Neuronal stem cell (in vitro differentiated cells): ENCODE results near the gene TCIRG1.
A peak's percentile ranks its signal among the peaks of the same experiment; 100 is the strongest.

Experiments used
- DNase-seq: peaks from one replicate; pipeline ENCODE4 v3.0.0-alpha.2; 2013; ENCODE audit warnings: low spot score
- H2AFZ ChIP-seq: one replicate; pipeline ENCODE4 v1.6.1; 2013; ENCODE audit warnings: mild to moderate bottlenecking, low read length, inconsistent platforms
- H2AK5ac ChIP-seq: 2 replicates; pipeline ENCODE4 v1.6.1; 2013; ENCODE audit warnings: low read depth, mild to moderate bottlenecking, inconsistent platforms, low read length, moderate library complexity, mixed read lengths
- H2BK120ac ChIP-seq: 2 replicates; pipeline ENCODE4 v1.6.1; 2013; ENCODE audit warnings: low read depth, mild to moderate bottlenecking, inconsistent platforms, low read length, moderate library complexity, mixed read lengths
- H2BK12ac ChIP-seq: one replicate; pipeline ENCODE4 v1.6.1; 2013; ENCODE audit warnings: low read length, inconsistent platforms
- H2BK15ac ChIP-seq: 2 replicates; pipeline ENCODE4 v1.6.1; 2013; ENCODE audit warnings: mild to moderate bottlenecking, low read length, inconsistent platforms, mixed read lengths
- H2BK5ac ChIP-seq: one replicate; pipeline ENCODE4 v1.6.1; 2013; ENCODE audit warnings: inconsistent platforms, mild to moderate bottlenecking, low read length, moderate library complexity
- H3K14ac ChIP-seq: one replicate; pipeline ENCODE4 v1.6.1; 2013; ENCODE audit warnings: low read length, inconsistent platforms
- H3K18ac ChIP-seq: 2 replicates; pipeline ENCODE4 v1.6.1; 2013; ENCODE audit warnings: low read length, inconsistent platforms
- H3K23ac ChIP-seq: 2 replicates; pipeline ENCODE4 v1.6.1; 2013; ENCODE audit warnings: low read depth, mild to moderate bottlenecking, mixed read lengths, low read length, inconsistent platforms; ENCODE audit not compliant: poor library complexity
- H3K27ac ChIP-seq: replicated peaks from 3 replicates; pipeline ENCODE4 v1.5.1; 2013; ENCODE audit warnings: low read length, inconsistent platforms
- H3K27me3 ChIP-seq, 3 experiments: 2 replicates each; pipeline ENCODE4 v1.6.1; 2013; ENCODE audit warnings: low read length in 3 of 3, mild to moderate bottlenecking in 2 of 3, inconsistent platforms in 1 of 3, low read depth in 1 of 3, mixed read lengths in 1 of 3, moderate library complexity in 1 of 3; ENCODE audit not compliant: control insufficient read depth in 3 of 3, insufficient read depth in 3 of 3
- H3K36me3 ChIP-seq, 2 donors: replicated peaks in 1 of 2; 2 replicates each; pipeline ENCODE4 v1.6.1; 2013; ENCODE audit warnings: low read length in 2 of 2; ENCODE audit not compliant: control insufficient read depth in 2 of 2, insufficient read depth in 2 of 2
- H3K4ac ChIP-seq: 2 replicates; pipeline ENCODE4 v1.6.1; 2013; ENCODE audit warnings: inconsistent platforms, mild to moderate bottlenecking, low read length, moderate library complexity
- H3K4me1 ChIP-seq, 2 donors: 1 replicate in 1 of 2; 2 replicates in 1 of 2; pipeline ENCODE4 v1.6.1; 2013; ENCODE audit warnings: low read length in 2 of 2, low read depth in 1 of 2; ENCODE audit not compliant: control insufficient read depth in 2 of 2, insufficient read depth in 1 of 2
- H3K4me2 ChIP-seq: one replicate; pipeline ENCODE4 v1.6.1; 2013; ENCODE audit warnings: mild to moderate bottlenecking, low read length, inconsistent platforms; ENCODE audit not compliant: insufficient read depth, poor library complexity, severe bottlenecking
- H3K4me3 ChIP-seq, 2 donors: 2 replicates each; pipeline ENCODE4 v1.5.1; 2013; ENCODE audit warnings: low read length in 2 of 2, mild to moderate bottlenecking in 2 of 2, inconsistent platforms in 1 of 2, moderate library complexity in 1 of 2
- H3K79me1 ChIP-seq: one replicate; pipeline ENCODE4 v1.6.1; 2013; ENCODE audit warnings: low read depth, mild to moderate bottlenecking, inconsistent platforms, low read length, moderate library complexity
- H3K9ac ChIP-seq: one replicate; pipeline ENCODE4 v1.6.1; 2013; ENCODE audit warnings: mild to moderate bottlenecking, low read depth, low read length, inconsistent platforms; ENCODE audit not compliant: poor library complexity
- H3K9me3 ChIP-seq, 2 donors: replicated peaks in 1 of 2; 2 replicates each; pipeline versions ENCODE3 to v1.6.1; 2013; ENCODE audit warnings: low read length in 2 of 2, mild to moderate bottlenecking in 2 of 2, inconsistent platforms in 1 of 2, low read depth in 1 of 2, mixed read lengths in 1 of 2, moderate library complexity in 1 of 2; ENCODE audit not compliant: control insufficient read depth in 2 of 2, insufficient read depth in 1 of 2
- H4K8ac ChIP-seq: one replicate; pipeline ENCODE4 v1.6.1; 2013; ENCODE audit warnings: low read depth, mild to moderate bottlenecking, inconsistent platforms, low read length, moderate library complexity
- H4K91ac ChIP-seq: one replicate; pipeline ENCODE4 v1.6.1; 2013; ENCODE audit warnings: low read length, low read depth, mild to moderate bottlenecking, inconsistent platforms; ENCODE audit not compliant: poor library complexity
- WGBS, 2 donors: extraction: QIAGEN DNeasy Blood & Tissue Kit; methylation state at CpG; one replicate each; pipeline ENCODE4 v1.1.7; 2013; ENCODE audit warnings: missing lambda C conversion rate in 2 of 2, mixed read lengths in 1 of 2; ENCODE audit not compliant: insufficient read length in 2 of 2, insufficient replicate concordance in 1 of 2; ENCODE audit errors: extremely low coverage in 2 of 2; 5-methylcytosine and 5-hydroxymethylcytosine counted together

Gene TCIRG1

DNA sequence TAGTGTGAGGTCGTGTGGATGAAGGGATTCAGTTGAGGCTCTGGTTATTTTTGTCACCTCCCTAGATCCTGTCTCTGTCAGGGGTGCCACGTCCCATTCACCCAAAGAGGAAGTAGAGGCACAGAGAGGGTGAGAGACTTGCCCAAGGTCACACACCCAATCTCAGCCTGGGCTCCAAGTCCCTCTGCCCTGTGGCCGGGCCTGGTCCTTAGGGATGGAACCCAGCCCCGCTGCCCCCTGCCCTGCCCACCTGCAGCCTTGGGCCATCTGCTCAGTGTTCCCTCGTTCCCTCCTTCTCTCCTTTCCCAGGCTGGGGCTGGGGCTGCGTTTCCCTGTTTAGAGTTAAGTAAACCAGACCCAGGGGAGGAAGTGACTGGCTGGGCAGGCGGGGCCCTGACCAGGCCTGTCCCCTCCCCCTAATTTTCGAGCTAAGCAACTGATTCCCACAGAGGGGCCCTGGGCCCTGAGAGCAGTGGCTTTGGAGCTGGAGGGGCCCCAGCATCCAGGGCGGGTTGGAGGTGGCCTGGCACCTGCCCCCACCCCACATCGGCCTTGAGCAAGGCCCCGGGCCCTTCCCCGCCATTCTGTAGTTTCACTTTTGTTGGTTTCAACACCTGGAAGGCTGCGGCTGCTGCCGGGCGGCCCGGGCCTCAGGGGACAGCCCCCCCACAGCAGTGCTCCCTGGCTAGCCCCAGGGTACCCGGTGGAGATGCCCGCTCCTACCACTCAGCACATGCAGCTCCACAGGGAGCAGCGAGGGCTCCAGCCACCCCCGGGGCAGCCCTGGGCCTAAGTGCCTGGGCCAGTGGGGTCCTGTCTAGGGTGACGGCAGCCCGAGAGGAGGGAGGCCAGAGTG, 1.5 kb downstream of the TCIRG1 start:
- Histone ChIP-seq H3K4ac (no peak overlapping the region), H2AK5ac (peak overlapping the region; percentile 86), H3K27me3 (no peaks in the 10 kb centered on the region), H2BK120ac (no peak overlapping the region), H4K91ac (no peak overlapping the region), H3K36me3 (peaks cover 4 to 10% of the 10 kb centered on the region in 2 donors), H2BK15ac (peak overlapping the region; percentile 94), H3K79me1 (peaks cover 4% of the 10 kb centered on the region), H2AFZ (peak overlapping the region; percentile 88), H4K8ac (no peak overlapping the region), H3K23ac (peak overlapping the region; percentile 91), H3K4me3 (no peak overlapping the region), H3K18ac (peak overlapping the region; percentile 92), H2BK5ac (peak overlapping the region; percentile 61), H3K27ac (peak overlapping the region; percentile 16), H3K4me1 (peaks cover 13 to 34% of the 10 kb centered on the region in 2 donors), H3K14ac (peak overlapping the region; percentile 38), H3K9ac (peak overlapping the region; percentile 44), H3K4me2 (no peak overlapping the region), H3K9me3 (no peaks in the 10 kb centered on the region), H2BK12ac (no peak overlapping the region)
- no peak for DNase-seq
- WGBS, 2 donors = no CpG with 5 or more reads among the region's 22 CpGs

DNA sequence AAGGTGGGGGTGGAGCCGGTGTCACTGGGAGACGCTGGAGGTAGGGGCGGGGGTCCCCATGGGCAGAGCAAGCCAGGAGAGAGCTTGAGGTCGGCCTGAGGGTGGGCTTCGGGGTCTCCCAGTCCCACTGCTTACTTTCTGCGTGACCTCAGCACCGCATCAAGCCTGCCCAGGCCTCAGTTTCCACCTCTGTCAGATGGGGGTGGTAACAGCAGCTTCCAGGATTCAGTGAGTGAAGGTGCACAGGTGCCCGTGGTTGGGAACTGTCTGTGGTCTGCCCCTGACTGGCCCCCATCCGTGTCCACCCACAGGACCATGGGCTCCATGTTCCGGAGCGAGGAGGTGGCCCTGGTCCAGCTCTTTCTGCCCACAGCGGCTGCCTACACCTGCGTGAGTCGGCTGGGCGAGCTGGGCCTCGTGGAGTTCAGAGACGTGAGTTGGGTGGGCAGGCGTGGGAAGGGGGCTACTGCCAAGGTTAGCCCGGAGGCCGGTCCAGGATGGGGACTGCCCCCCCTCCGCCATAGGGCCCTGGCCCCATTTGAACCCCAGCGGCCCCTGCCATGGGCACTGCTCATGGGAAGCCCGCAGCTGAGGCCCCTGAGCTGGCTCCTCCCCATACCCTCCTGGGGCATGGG, 2.2 kb downstream of the TCIRG1 start:
- Histone ChIP-seq H4K91ac (no peak overlapping the region), H3K4me3 (peak overlapping the region in 1 of 2 donors; percentile 29)

DNA sequence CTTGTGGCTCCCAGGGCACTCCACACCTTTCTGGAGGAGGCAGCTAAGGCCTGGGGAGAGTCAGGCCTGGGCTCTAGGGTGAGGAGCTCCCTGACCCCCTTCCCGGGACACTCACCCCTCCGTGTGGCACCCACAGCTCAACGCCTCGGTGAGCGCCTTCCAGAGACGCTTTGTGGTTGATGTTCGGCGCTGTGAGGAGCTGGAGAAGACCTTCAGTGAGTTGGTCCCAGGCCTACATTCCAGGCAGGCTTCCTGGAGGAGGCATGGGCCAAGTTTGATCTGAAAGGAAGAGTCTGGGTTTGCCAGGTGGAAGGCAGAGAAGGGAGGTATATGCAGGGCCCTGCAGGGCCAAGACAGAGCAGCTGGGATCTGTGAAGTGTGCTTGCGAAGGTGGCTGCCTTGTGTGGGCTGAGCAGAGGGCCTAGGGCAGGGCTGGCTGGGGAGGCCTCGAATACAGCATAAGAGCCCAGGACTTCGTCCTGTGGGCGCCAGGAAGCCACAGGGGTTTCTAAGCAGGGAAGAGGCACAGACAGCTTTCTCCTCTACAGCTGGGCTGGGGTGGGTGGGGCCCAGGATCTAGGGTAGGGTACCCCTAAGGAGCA, 2.9 kb downstream of the TCIRG1 start:
- peak overlapping the region; percentile 47 for H3K23ac ChIP-seq
- H3K79me1 ChIP-seq = peaks cover 2% of the 10 kb centered on the region
- peak overlapping the region; percentile 84 for H2AFZ ChIP-seq
- H3K27me3 ChIP-seq = no peaks in the 10 kb centered on the region
- H3K14ac ChIP-seq = no peak overlapping the region
- no peak overlapping the region for H2BK120ac ChIP-seq
- H3K9me3 ChIP-seq = no peaks in the 10 kb centered on the region
- DNase-seq = no peak
- H3K27ac ChIP-seq = no peak overlapping the region
- peak overlapping the region; percentile 86 for H2AK5ac ChIP-seq
- H3K4me3 ChIP-seq = no peak overlapping the region
- peak overlapping the region; percentile 33 for H3K18ac ChIP-seq
- H2BK12ac ChIP-seq = no peak overlapping the region
- no peak overlapping the region for H4K91ac ChIP-seq
- no CpG with 5 or more reads among the region's 12 CpGs for WGBS, 2 donors
- H2BK5ac ChIP-seq = peak overlapping the region; percentile 61
- peaks cover 13 to 34% of the 10 kb centered on the region in 2 donors for H3K4me1 ChIP-seq
- no peak overlapping the region for H3K4me2 ChIP-seq
- H3K36me3 ChIP-seq = peaks cover 2 to 4% of the 10 kb centered on the region in 2 donors
- peak overlapping the region; percentile 94 for H2BK15ac ChIP-seq
- H3K4ac ChIP-seq = no peak overlapping the region
- no peak overlapping the region for H4K8ac ChIP-seq
- H3K9ac ChIP-seq = peak overlapping the region; percentile 34

More for the DNA sequence above, 2.2 kb downstream of the TCIRG1 start:
- Histone ChIP-seq H3K4ac (no peak overlapping the region), H3K27me3 (no peaks in the 10 kb centered on the region), H2AK5ac (peak overlapping the region; percentile 86), H3K4me2 (no peak overlapping the region), H2AFZ (peak overlapping the region; percentile 88), H2BK5ac (peak overlapping the region; percentile 61), H3K14ac (peak overlapping the region; percentile 38), H2BK12ac (no peak overlapping the region), H3K23ac (peak overlapping the region; percentile 91), H2BK15ac (peak overlapping the region; percentile 94), H2BK120ac (no peak overlapping the region), H3K18ac (peak overlapping the region; percentile 92), H3K4me1 (peaks cover 13 to 34% of the 10 kb centered on the region in 2 donors), H4K8ac (no peak overlapping the region), H3K79me1 (peaks cover 4% of the 10 kb centered on the region), H3K36me3 (peaks cover 4 to 7% of the 10 kb centered on the region in 2 donors), H3K27ac (no peak overlapping the region), H3K9ac (peak overlapping the region; percentile 44), H3K9me3 (no peaks in the 10 kb centered on the region)
- no peak for DNase-seq
- WGBS, 2 donors = no CpG with 5 or more reads among the region's 23 CpGs
